ENCODE data around the gene TNIK.

Gene TNIK

GRCh38 chr3:171254315-171254714 lies 205.9 kb downstream of the TNIK start:
- TF ChIP-seq EZH2phosphoT487 (IDR thresholded peaks at IDR 0.05; ENCODE audit: borderline replicate concordance) (no peak), CTCF (conservative IDR thresholded peaks at IDR 0.05; ENCODE audit: low read length) (no peak)
- no peaks in the 10 kb centered on the region for H3K9me2 ChIP-seq (replicated peaks; ENCODE audit: low read depth, low read length)
- peaks cover 90% of the 10 kb centered on the region for H3K79me2 ChIP-seq (ENCODE audit: insufficient read depth, low read length)
- H3K4me1 ChIP-seq (ENCODE audit: insufficient read depth, low read length, poor library complexity, severe bottlenecking), result peaks cover 60% of the 10 kb centered on the region
- no peaks in the 10 kb centered on the region for H3K27me3 ChIP-seq (ENCODE audit: insufficient read depth, low read length, poor library complexity, severe bottlenecking)
- H3K4me3 ChIP-seq (ENCODE audit: low read length, poor library complexity, severe bottlenecking), result peak overlapping the region; percentile 58
- no peak overlapping the region for H2AFZ ChIP-seq (ENCODE audit: low read length)
- no peaks in the 10 kb centered on the region for H3K9me3 ChIP-seq (ENCODE audit: insufficient read depth, low read depth, low read length)
- H3F3A ChIP-seq (ENCODE audit: low read depth), result 0 out of 2 replicates have a peak, but pooled peaks cover 4% of the 10 kb centered on the region
- peak overlapping the region; percentile 69 for H3K4me2 ChIP-seq (ENCODE audit: low read depth, low read length, poor library complexity, severe bottlenecking)
- no peaks in the 10 kb centered on the region for H4K20me1 ChIP-seq (ENCODE audit: insufficient read depth, low read length, poor library complexity, severe bottlenecking)
- peak overlapping the region; percentile 53 for H3K9ac ChIP-seq (ENCODE audit: low read depth, low read length, poor library complexity, severe bottlenecking)
- no peaks in the 10 kb centered on the region for H3K36me3 ChIP-seq (ENCODE audit: insufficient read depth, low read length)

- H3K27me3 ChIP-seq (ENCODE audit: insufficient read depth, low read length, poor library complexity, severe bottlenecking), result no peaks in the 10 kb centered on the region
- H3K79me2 ChIP-seq (ENCODE audit: insufficient read depth, low read length), result peaks cover 81% of the 10 kb centered on the region
- no peaks in the 10 kb centered on the region for H3K9me2 ChIP-seq (replicated peaks; ENCODE audit: low read depth, low read length)
- 0 out of 2 replicates have a peak, but pooled peaks cover 4% of the 10 kb centered on the region for H3F3A ChIP-seq (ENCODE audit: low read depth)
- no peak overlapping the region for H3K9ac ChIP-seq (ENCODE audit: low read depth, low read length, poor library complexity, severe bottlenecking)
- no peak overlapping the region for H2AFZ ChIP-seq (ENCODE audit: low read length)
- H3K4me3 ChIP-seq (ENCODE audit: low read length, poor library complexity, severe bottlenecking), result no peak overlapping the region
- peaks cover 67% of the 10 kb centered on the region for H3K4me1 ChIP-seq (ENCODE audit: insufficient read depth, low read length, poor library complexity, severe bottlenecking)
- no peaks in the 10 kb centered on the region for H3K36me3 ChIP-seq (ENCODE audit: insufficient read depth, low read length)
- H3K9me3 ChIP-seq (ENCODE audit: insufficient read depth, low read depth, low read length), result no peaks in the 10 kb centered on the region
- H4K20me1 ChIP-seq (ENCODE audit: insufficient read depth, low read length, poor library complexity, severe bottlenecking), result no peaks in the 10 kb centered on the region
- H3K4me2 ChIP-seq (ENCODE audit: low read depth, low read length, poor library complexity, severe bottlenecking), result no peak overlapping the region
- no peak for TF ChIP-seq CTCF (conservative IDR thresholded peaks at IDR 0.05; ENCODE audit: low read length)
- TF ChIP-seq EZH2phosphoT487 (IDR thresholded peaks at IDR 0.05; ENCODE audit: borderline replicate concordance), result no peak
Measured at GRCh38 chr3:171251835-171252234, 208.4 kb downstream of the TNIK start.

- no peak for TF ChIP-seq EZH2phosphoT487 (IDR thresholded peaks at IDR 0.05; ENCODE audit: borderline replicate concordance)
- TF ChIP-seq CTCF (conservative IDR thresholded peaks at IDR 0.05; ENCODE audit: low read length), result no peak
Measured at GRCh38 chr3:171250444-171250843, 209.8 kb downstream of the TNIK start.

More at GRCh38 chr3:171250444-171250843, 209.8 kb downstream of the TNIK start:
- 0 out of 2 replicates have a peak, but pooled peaks cover 4% of the 10 kb centered on the region for H3F3A ChIP-seq (ENCODE audit: low read depth)
- H3K9ac ChIP-seq (ENCODE audit: low read depth, low read length, poor library complexity, severe bottlenecking), result no peak overlapping the region
- peaks cover 80% of the 10 kb centered on the region for H3K79me2 ChIP-seq (ENCODE audit: insufficient read depth, low read length)
- no peaks in the 10 kb centered on the region for H3K9me2 ChIP-seq (replicated peaks; ENCODE audit: low read depth, low read length)
- H3K4me2 ChIP-seq (ENCODE audit: low read depth, low read length, poor library complexity, severe bottlenecking), result no peak overlapping the region
- no peaks in the 10 kb centered on the region for H3K36me3 ChIP-seq (ENCODE audit: insufficient read depth, low read length)
- H3K4me3 ChIP-seq (ENCODE audit: low read length, poor library complexity, severe bottlenecking), result no peak overlapping the region
- H3K27me3 ChIP-seq (ENCODE audit: insufficient read depth, low read length, poor library complexity, severe bottlenecking), result no peaks in the 10 kb centered on the region
- H4K20me1 ChIP-seq (ENCODE audit: insufficient read depth, low read length, poor library complexity, severe bottlenecking), result no peaks in the 10 kb centered on the region
- H3K4me1 ChIP-seq (ENCODE audit: insufficient read depth, low read length, poor library complexity, severe bottlenecking), result peaks cover 69% of the 10 kb centered on the region
- H3K9me3 ChIP-seq (ENCODE audit: insufficient read depth, low read depth, low read length), result no peaks in the 10 kb centered on the region
- no peak overlapping the region for H2AFZ ChIP-seq (ENCODE audit: low read length)

Data from Loucy (cell line).